Activated CD8-positive, alpha-beta T cell treated with anti-CD3 and anti-CD28 coated beads for 36 hours (primary cell): Measurements from ENCODE around the gene SHMT1. TPM values are rescaled to one million over a fixed set of nuclear protein-coding genes. Genes with fewer than 3 reads are reported as not detected.

Experiments used
- ATAC-seq: fragments of 200-7000 bp; cut with Tn5 transposase; one replicate; pipeline ENCODE4 v1.10.0; 2021; ENCODE audit warnings: mild to moderate bottlenecking, moderate library complexity
- CTCF ChIA-PET: fragments of 350-600 bp; sonication (Branson Sonifier 250); formaldehyde crosslinking; loops from one replicate; lab custom pipeline; 2021; ENCODE audit warnings: antibody characterized with exemption; lab: Charles Lee
- POLR2A ChIA-PET: fragments of 350-600 bp; sonication (Branson Sonifier 250); formaldehyde crosslinking; loops from one replicate; lab custom pipeline; 2021; ENCODE audit warnings: antibody characterized with exemption; lab: Charles Lee
- DNase-seq: peaks from one replicate; pipeline ENCODE4 v3.0.0-alpha.2; 2020
- H3K27ac Mint-ChIP-seq: one replicate; pipeline ENCODE4 v1.8.0; 2021; ENCODE audit warnings: mild to moderate bottlenecking, mixed read lengths
- H3K27me3 Mint-ChIP-seq: one replicate; pipeline ENCODE4 v1.8.0; 2021; ENCODE audit warnings: mixed read lengths
- H3K36me3 Mint-ChIP-seq: one replicate; pipeline ENCODE4 v1.8.0; 2021; ENCODE audit warnings: low read depth, mixed read lengths
- H3K4me1 Mint-ChIP-seq: one replicate; pipeline ENCODE4 v1.8.0; 2021; ENCODE audit warnings: low read depth, mixed read lengths
- H3K4me3 Mint-ChIP-seq: one replicate; pipeline ENCODE4 v1.8.0; 2021; ENCODE audit warnings: mild to moderate bottlenecking, moderate library complexity, mixed read lengths
- H3K9me3 Mint-ChIP-seq: one replicate; pipeline ENCODE4 v1.8.0; 2021; ENCODE audit warnings: mixed read lengths
- CTCF ChIP-seq: fragments of 200-600 bp; IDR thresholded peaks from one replicate; pipeline ENCODE4 v1.8.0; 2022; ENCODE audit warnings: antibody characterized with exemption, mild to moderate bottlenecking
- intact Hi-C: fragments of 100-400 bp; cut with micrococcal nuclease; formaldehyde crosslinking; loops from one replicate; pipeline ENCODE4 v1.10.0; 2022
- total RNA-seq, 2 experiments: library from RNA; stranded (reverse); gene quantifications; one replicate each; pipeline ENCODE4 v1.2.3, GENCODE V29; 2021

The SHMT1 gene
- total RNA-seq, 2 experiments from 2014 or later: 45.1 to 49.6 TPM

- Mint-ChIP-seq H3K27ac (peak overlapping the region; percentile 61), H3K27me3 (no peaks in the 10 kb centered on the region), H3K36me3 (peaks cover 4% of the 10 kb centered on the region), H3K4me3 (peak overlapping the region; percentile 86), H3K4me1 (peaks cover 16% of the 10 kb centered on the region), H3K9me3 (no peaks in the 10 kb centered on the region)
- CTCF ChIA-PET: interaction anchor here (0.8 to 1.6 kb wide), 4 partner anchors 10 to 193 kb away, joined by 3 to 5 read pairs (median 4); no protein-coding TSS in a partner anchor
- DNase-seq (peak; percentile 38), ATAC-seq (peak; percentile 2)
- TF ChIP-seq CTCF: peak; percentile 30
- POLR2A ChIA-PET: interaction anchor here (1.0 to 1.3 kb wide), 4 partner anchors 16 to 50 kb away, joined by 3 to 4 read pairs (median 3); no protein-coding TSS in a partner anchor
- intact Hi-C loops: no loop called here
Observed at GRCh38 chr17:18362698-18363100, 651 bp downstream of the SHMT1 start.

- Mint-ChIP-seq H3K36me3 (peaks cover 4% of the 10 kb centered on the region), H3K27ac (peak overlapping the region; percentile 61), H3K9me3 (no peaks in the 10 kb centered on the region), H3K4me3 (peak overlapping the region; percentile 86), H3K27me3 (no peaks in the 10 kb centered on the region), H3K4me1 (peaks cover 16% of the 10 kb centered on the region)
- TF ChIP-seq CTCF: no peak
- ChIA-PET CTCF (interaction anchor here (1.1 to 1.6 kb wide), 3 partner anchors 10 to 192 kb away, joined by 3 to 5 read pairs (median 5); no protein-coding TSS in a partner anchor), POLR2A (interaction anchor here (0.7 to 1.3 kb wide), 4 partner anchors 17 to 677 kb away, joined by 3 read pairs; no protein-coding TSS in a partner anchor)
- no peak for DNase-seq
- no peak for ATAC-seq
- intact Hi-C loops: no loop called here
Observed at GRCh38 chr17:18361837-18362697, 1.3 kb downstream of the SHMT1 start.

- no peak for TF ChIP-seq CTCF
- intact Hi-C loops: no loop called here
- no peaks in the 10 kb centered on the region for H3K27me3 Mint-ChIP-seq
- DNase-seq: no peak
- no peak overlapping the region for H3K27ac Mint-ChIP-seq
- H3K9me3 Mint-ChIP-seq: no peaks in the 10 kb centered on the region
- ATAC-seq: no peak
- H3K4me1 Mint-ChIP-seq: peaks cover 16% of the 10 kb centered on the region
- no peak overlapping the region for H3K4me3 Mint-ChIP-seq
- ChIA-PET POLR2A (no interaction called here), CTCF (no interaction called here)
- peaks cover 5% of the 10 kb centered on the region for H3K36me3 Mint-ChIP-seq
Observed at GRCh38 chr17:18360518-18360917, 2.8 kb downstream of the SHMT1 start.

GRCh38 chr17:18356624-18357023, 6.7 kb downstream of the SHMT1 start:
- Mint-ChIP-seq H3K4me3 (no peak overlapping the region), H3K36me3 (peaks cover 23% of the 10 kb centered on the region), H3K4me1 (peaks cover 3% of the 10 kb centered on the region), H3K27me3 (no peaks in the 10 kb centered on the region), H3K27ac (no peak overlapping the region), H3K9me3 (no peaks in the 10 kb centered on the region)
- CTCF ChIA-PET: no interaction called here
- no peak for ATAC-seq
- POLR2A ChIA-PET: no interaction called here
- DNase-seq: no peak
- intact Hi-C loops: no loop called here
- TF ChIP-seq CTCF: no peak

GRCh38 chr17:18353541-18353940, 9.8 kb downstream of the SHMT1 start:
- Mint-ChIP-seq H3K27me3 (no peaks in the 10 kb centered on the region), H3K27ac (no peak overlapping the region)

More at GRCh38 chr17:18353541-18353940, 9.8 kb downstream of the SHMT1 start:
- TF ChIP-seq CTCF: no peak
- CTCF ChIA-PET: no interaction called here
- no peak overlapping the region for H3K4me3 Mint-ChIP-seq
- POLR2A ChIA-PET: no interaction called here
- no peak for ATAC-seq
- intact Hi-C loops: no loop called here
- peaks cover 20% of the 10 kb centered on the region for H3K36me3 Mint-ChIP-seq
- DNase-seq: no peak
- no peaks in the 10 kb centered on the region for H3K4me1 Mint-ChIP-seq
- no peaks in the 10 kb centered on the region for H3K9me3 Mint-ChIP-seq
